HUDEP-2 (cell line): Measurements from ENCODE around the gene PCDHA11.
"Not testable (repeated sequence)": the region's sequence is repeated elsewhere in the genome, so short reads cannot be mapped to it uniquely, and the experiment has no call there.

ENCODE experiments used
- DNase-seq, 76 experiments: peaks; one replicate each; lab custom pipeline; 2025; ENCODE audit not compliant: unreplicated experiment in 76 of 76; lab: John Stamatoyannopoulos, UW

The PCDHA11 gene

DNA sequence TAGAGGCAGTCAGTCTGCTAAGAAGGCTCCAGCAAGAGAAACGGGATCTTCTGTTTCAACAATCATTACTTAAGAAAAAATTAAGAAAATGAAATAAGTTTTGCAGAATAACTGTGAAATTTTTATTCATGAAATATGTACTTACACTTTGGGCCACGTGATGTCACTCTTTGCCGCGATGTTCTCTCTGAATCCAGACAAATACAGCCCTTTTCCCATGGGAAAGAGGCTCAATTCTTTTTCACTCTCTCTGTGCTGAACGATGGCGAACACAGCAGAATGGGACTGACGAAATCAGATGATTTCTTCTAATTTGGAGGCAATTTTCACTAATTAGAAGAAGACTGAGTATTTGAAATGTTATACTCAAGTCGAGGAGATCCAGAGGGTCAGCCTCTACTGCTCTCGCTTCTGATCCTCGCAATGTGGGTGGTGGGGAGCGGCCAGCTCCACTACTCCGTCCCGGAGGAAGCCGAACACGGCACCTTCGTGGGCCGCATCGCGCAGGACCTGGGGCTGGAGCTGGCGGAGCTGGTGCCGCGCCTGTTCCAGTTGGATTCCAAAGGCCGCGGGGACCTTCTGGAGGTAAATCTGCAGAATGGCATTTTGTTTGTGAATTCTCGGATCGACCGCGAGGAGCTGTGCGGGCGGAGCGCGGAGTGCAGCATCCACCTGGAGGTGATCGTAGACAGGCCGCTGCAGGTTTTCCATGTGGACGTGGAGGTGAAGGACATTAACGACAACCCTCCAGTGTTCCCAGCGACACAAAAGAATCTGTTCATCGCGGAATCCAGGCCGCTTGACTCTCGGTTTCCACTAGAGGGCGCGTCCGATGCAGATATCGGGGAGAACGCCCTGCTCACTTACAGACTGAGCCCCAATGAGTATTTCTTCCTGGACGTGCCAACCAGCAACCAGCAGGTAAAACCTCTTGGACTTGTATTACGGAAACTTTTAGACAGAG is 20.3 kb upstream of the PCDHA11 start, which contains the start of gene PCDHA9:
PCDHA9 (plus strand) TSS at position 244 of the 964 bp plus-strand sequence; CDS start at position 358, 114 bp downstream.
- not testable (repeated sequence) for DNase-seq

DNA sequence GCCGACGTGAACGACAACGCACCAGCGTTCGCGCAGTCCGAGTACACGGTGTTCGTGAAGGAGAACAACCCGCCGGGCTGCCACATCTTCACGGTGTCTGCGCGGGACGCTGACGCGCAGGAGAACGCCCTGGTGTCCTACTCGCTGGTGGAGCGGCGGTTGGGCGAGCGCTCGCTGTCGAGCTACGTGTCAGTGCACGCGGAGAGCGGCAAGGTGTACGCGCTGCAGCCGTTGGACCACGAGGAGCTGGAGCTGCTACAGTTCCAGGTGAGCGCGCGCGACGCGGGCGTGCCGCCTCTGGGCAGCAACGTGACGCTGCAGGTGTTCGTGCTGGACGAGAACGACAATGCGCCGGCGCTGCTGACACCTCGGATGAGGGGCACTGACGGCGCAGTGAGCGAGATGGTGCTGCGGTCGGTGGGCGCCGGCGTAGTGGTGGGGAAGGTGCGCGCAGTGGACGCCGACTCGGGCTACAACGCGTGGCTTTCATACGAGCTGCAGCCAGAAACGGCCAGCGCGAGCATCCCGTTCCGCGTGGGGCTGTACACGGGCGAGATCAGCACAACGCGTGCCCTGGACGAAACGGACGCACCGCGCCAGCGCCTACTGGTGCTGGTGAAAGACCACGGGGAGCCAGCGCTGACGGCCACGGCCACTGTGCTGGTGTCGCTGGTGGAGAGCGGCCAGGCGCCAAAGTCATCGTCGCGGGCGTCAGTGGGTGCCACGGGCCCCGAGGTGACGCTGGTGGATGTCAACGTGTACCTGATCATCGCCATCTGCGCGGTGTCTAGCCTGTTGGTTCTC is 18.7 kb upstream of the PCDHA11 start:
- not testable (repeated sequence) for DNase-seq

DNA sequence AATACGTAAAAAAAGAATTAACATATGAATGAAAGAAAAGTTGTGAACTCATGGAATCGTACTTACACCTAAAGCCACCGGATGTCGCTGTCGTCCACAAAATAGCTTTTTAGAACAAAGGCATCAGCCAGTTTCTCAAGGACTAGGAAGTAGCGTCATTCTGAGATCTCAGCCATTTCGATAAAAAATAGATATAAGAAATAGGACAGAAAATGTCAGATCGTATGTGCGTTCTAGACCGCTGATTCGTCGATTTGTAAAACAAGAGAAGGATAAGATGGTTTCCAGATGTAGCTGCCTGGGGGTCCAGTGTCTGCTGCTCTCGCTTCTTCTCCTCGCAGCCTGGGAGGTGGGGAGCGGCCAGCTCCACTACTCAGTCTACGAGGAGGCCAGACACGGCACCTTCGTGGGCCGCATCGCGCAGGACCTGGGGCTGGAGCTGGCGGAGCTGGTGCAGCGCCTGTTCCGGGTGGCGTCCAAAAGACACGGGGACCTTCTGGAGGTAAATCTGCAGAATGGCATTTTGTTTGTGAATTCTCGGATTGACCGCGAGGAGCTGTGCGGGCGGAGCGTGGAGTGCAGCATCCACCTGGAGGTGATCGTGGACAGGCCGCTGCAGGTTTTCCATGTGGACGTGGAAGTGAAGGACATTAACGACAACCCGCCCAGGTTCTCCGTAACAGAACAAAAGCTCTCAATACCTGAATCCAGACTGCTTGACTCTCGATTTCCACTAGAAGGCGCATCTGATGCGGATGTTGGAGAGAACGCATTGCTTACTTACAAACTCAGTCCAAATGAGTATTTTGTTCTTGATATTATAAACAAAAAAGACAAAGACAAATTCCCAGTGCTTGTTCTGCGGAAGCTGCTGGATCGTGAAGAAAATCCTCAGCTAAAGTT is 12.7 kb upstream of the PCDHA11 start, which contains the start of gene PCDHA10:
PCDHA10 (plus strand) TSS at position 126 of the 903 bp plus-strand sequence; CDS start at position 278, 152 bp downstream.
- DNase-seq: no peak

- DNase-seq: no peak
Observed at GRCh38 chr5:140857177-140857986, 11.4 kb upstream of the PCDHA11 start.

DNA sequence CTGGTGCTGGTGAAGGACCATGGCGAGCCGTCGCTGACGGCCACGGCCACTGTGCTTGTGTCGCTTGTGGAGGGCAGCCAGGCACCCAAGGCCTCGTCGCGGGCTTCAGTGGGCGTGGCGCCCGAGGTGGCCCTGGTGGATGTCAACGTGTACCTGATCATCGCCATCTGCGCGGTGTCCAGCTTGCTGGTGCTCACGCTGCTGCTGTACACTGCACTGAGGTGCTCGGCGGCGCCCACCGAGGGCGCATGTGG is 10.8 kb upstream of the PCDHA11 start:
- no peak for DNase-seq

DNA sequence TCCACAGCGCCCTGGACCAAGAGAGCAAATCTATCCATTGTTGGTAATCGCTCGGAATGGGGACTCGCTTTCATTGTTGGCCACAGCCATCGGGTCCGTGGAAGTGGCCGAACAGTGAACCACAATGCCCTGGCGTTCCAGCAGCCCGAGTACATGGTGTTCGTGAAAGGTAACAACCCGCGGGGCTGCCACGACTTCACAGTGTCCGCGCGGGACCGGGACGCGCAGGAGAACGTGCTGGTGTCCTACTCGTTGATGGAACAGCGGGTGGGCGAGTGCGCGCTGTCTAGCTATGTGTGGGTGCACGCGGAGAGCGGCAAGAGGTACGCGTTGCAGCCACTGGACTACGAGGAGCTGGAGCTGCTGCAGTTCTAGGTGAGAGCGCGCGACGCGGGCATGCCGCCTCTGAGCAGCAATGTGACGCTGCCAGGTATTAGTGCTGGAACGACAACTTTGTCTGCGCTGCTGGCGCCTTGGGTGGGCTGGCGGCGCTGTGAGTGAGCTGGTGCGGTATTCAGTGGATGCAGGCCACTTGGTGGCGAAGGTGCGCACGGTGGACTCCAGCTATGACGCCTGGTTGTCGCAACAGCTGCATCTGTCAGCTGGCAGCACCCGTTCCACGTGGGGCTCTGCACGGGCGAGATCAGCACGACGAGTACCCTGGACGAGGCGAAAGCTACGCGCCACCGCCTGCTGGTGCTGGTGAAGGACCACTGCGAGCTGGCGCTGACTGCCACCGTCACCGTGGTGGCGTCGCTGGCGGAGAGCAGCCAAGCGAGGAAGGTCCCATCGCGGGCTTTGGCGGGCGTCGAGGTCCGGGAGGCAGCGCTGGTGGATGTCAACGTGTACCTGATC is 6.1 kb upstream of the PCDHA11 start:
- DNase-seq: no peak

DNA sequence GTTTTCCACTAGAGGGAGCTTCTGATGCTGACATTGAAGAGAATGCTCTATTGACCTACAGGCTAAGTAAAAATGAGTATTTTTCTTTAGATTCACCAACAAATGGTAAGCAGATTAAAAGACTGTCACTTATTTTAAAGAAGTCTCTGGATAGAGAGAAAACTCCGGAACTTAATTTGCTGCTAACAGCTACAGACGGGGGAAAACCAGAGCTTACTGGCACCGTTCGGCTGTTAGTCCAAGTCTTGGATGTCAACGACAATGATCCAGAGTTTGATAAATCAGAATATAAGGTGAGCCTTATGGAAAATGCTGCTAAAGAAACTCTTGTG is 764 bp downstream of the PCDHA11 start:
- no peak for DNase-seq

- no peak for DNase-seq
Observed at GRCh38 chr5:140870221-140871201, 1.8 kb downstream of the PCDHA11 start.

DNA sequence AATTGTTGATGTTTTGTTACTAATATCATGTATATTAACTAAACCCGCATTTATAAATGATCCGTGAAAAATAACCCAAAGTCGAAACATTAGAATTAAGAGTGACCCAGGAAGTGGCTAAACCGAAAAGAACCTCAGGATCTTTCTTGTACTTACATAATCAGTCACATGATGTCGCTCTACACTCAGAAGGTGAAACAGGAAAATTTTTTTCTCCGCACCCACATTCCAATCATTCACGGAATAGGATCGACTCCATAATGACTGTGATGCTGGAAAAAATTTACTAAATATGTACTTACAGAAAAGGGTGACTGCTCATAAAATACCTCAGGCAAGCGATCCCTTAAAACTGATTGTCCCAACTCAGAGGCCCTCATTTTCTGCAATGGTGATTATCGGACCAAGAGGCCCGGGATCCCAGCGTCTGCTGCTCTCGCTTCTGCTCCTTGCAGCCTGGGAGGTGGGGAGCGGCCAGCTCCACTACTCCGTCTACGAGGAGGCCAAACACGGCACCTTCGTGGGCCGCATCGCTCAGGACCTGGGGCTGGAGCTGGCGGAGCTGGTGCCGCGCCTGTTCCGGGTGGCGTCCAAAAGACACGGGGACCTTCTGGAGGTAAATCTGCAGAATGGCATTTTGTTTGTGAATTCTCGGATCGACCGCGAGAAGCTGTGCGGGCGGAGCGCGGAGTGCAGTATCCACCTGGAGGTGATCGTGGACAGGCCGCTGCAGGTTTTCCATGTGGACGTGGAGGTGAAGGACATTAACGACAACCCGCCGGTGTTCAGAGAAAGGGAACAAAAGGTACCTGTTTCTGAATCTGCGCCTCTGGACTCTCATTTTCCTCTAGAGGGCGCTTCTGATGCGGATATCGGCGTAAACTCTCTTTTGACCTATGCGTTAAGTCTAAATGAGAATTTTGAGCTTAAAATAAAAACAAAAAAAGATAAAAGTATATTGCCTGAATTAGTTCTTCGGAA is 6.6 kb downstream of the PCDHA11 start, which contains the start of gene PCDHA12:
PCDHA12 (plus strand) TSS at position 224 of the 981 bp plus-strand sequence; CDS start at position 389, 165 bp downstream.
- no peak for DNase-seq

DNA sequence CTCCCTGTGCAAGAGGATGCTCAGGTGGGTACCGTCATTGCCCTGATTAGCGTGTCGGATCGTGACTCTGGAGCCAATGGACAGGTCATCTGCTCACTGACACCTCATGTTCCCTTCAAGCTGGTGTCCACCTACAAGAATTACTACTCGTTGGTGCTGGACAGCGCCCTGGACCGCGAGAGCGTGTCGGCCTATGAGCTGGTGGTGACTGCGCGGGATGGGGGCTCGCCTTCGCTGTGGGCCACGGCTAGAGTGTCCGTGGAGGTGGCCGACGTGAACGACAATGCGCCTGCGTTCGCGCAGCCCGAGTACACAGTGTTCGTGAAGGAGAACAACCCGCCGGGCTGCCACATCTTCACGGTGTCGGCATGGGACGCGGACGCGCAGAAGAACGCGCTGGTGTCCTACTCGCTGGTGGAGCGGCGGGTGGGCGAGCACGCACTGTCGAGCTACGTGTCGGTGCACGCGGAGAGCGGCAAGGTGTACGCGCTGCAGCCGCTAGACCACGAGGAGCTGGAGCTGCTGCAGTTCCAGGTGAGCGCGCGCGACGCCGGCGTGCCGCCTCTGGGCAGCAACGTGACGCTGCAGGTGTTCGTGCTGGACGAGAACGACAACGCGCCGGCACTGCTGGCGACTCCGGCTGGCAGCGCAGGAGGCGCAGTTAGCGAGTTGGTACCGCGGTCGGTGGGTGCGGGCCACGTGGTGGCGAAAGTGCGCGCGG is 7.9 kb downstream of the PCDHA11 start:
- not testable (repeated sequence) for DNase-seq

DNA sequence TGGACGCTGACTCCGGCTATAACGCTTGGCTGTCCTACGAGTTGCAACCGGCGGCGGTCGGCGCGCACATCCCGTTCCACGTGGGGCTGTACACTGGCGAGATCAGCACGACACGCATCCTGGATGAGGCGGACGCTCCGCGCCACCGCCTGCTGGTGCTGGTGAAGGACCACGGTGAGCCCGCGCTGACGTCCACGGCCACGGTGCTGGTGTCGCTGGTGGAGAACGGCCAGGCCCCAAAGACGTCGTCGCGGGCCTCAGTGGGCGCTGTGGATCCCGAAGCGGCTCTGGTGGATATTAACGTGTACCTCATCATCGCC is 8.5 kb downstream of the PCDHA11 start:
- DNase-seq: no peak

DNA sequence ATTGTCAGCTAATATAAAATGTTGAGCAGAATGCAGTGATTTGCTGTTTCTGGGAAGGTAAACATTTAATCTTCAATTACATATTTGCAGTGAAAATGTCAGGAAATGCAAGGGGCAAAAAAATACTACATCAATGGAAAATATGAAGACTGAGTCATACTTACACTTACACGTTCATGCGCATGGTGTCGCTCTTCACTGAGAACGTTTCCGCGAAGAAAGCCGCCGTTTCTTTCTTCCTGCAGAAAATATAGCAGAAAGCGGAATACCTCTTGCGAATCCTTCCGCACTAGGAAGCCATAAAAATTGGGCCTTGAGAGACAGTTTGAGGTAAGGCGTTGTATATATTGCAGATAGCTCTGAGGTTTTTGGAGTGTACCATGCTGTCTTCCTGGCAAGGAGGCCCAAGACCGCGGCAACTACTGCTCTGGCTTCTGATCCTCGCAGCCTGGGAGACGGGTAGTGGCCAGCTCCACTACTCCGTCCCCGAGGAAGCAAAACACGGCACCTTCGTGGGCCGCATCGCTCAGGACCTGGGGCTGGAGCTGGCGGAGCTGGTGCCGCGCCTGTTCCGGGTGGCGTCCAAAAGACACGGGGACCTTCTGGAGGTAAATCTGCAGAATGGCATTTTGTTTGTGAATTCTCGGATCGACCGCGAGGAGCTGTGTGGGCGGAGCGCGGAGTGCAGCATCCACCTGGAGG is 13.3 kb downstream of the PCDHA11 start, which contains the start of gene PCDHA13:
PCDHA13 (plus strand) TSS at position 236 of the 702 bp plus-strand sequence; CDS start at position 381, 145 bp downstream.
- DNase-seq: no peak

- no peak for DNase-seq
Observed at GRCh38 chr5:140882591-140882899, 13.8 kb downstream of the PCDHA11 start.

DNA sequence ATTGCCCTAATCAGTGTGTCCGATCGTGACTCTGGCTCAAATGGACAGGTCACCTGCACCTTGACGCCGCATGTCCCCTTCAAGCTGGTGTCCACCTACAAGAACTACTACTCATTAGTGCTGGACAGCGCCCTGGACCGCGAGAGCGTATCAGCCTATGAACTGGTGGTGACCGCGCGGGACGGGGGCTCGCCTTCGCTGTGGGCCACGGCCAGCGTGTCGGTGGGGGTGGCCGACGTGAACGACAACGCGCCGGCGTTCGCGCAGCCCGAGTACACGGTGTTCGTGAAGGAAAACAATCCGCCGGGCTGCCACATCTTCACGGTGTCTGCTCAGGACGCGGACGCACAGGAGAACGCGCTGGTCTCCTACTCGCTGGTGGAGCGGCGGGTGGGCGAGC is 14.6 kb downstream of the PCDHA11 start:
- no peak for DNase-seq

- DNase-seq: no peak
Observed at GRCh38 chr5:140883927-140884697, 15.4 kb downstream of the PCDHA11 start.
